Ammon's horn (tissue), 1 donor: ENCODE measurements around the gene PLD5.
A peak's percentile ranks its signal among the peaks of the same experiment; 100 is the strongest.
"Not testable (repeated sequence)": the region's sequence is repeated elsewhere in the genome, so short reads cannot be mapped to it uniquely, and the experiment has no call there.

Experiments used
- DNase-seq: peaks from one replicate; pipeline ENCODE4 v3.0.0-alpha.2; 2016; ENCODE audit warnings: low spot score

PLD5 gene

DNA sequence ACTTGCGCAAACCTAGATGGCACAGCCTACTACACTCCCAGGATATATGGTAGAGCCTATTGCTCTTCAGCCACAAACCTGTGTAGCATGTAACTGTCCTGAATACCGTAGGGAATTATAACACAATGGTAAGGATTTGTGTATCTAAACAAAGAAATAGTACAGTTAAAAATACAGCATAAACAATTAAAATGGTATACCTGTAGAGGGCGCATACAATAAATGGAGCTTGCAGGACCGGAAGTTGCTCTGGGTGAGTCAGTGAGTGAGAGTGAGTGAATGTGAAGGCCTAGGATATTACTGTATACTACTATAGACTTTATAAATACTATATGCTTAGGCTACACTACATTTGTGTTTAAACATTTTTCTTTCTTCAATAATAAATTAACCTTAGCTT lies 99.3 kb downstream of the PLD5 start:
- no peak for DNase-seq

GRCh38 chr1:242416657-242417056 lies 107.8 kb downstream of the PLD5 start:
- DNase-seq = no peak

- no peak for DNase-seq
These were observed 111.6 kb downstream of the PLD5 start for GRCh38 chr1:242412921-242413320.

DNA sequence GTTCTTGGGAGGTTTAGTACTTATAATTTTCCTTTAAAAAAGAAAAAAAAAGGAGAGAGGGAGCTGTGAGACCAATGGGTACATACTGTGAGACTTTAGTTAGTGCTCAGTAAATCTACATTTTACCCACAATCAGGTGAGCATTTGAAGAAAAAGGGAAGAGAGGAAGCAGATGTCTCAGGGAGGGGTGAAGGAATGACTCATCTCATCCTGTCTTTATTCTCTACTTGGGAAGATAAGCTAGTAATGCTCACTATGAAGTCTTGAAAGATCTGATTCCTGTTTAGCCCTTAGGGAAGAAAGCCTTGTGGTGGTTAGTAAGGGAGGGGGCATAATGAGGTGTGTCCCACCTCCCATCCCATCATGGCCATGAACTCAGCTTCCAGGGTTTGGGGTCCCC lies 112.6 kb downstream of the PLD5 start:
- DNase-seq = no peak

DNA sequence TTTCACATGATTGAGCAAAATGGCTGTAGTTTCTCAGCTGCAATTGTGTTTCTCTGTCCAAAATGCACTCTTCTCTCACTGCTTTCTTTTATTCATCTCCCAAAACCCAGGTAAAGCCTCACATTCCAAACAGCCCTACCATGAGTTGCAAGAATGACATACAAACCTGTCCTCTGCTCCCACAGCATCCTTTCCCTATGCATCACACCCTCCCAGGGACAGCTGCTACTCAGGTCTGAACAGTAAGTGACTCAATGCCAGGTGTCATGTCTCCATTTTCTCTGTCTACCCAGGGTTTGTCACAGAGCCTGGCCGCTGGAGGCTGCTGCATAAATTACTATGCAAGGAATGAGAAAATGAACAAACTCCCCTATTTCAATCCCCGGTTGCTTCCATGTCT lies 118.5 kb downstream of the PLD5 start:
- no peak for DNase-seq

DNA sequence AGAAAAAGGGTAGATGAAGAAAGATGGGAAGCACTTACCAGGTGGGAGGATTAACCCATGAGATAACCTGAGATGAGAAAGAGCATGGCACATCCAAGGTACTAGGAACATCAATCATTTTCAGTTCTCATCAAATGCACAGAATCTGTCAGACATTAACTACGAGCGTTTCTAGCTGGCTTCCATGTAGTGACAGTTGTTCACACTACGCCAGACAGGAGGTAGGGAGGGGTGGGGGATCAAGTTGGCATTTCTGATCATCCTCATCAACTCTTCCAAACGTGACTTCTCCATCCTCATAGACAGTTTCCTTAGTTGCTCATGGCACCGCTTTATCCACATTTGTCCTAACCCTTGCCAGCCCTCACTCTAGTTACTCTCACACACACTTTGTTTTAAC lies 120.2 kb downstream of the PLD5 start:
- DNase-seq = no peak

GRCh38 chr1:242402956-242403355 lies 121.5 kb downstream of the PLD5 start:
- DNase-seq = no peak

DNA sequence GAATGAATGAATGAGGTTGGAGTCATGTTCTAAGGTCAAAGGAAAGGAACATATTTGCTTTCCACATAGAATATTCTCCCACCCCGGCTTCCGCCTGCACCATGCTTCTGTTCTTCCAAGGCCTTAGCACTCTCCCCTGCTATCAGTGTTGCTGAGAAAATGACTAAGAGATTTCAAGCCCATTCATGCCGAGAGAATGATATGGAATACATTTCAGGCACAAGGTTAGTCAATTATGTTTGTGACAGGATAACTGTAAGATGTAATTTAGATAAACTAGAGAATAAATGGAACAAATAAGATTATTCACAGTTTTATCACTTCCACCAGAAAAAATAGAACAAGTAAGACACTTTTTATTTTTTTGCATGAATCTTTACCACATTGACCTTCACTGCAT lies 122.6 kb downstream of the PLD5 start:
- no peak for DNase-seq

GRCh38 chr1:242398351-242398750 lies 126.1 kb downstream of the PLD5 start:
- no peak for DNase-seq

DNA sequence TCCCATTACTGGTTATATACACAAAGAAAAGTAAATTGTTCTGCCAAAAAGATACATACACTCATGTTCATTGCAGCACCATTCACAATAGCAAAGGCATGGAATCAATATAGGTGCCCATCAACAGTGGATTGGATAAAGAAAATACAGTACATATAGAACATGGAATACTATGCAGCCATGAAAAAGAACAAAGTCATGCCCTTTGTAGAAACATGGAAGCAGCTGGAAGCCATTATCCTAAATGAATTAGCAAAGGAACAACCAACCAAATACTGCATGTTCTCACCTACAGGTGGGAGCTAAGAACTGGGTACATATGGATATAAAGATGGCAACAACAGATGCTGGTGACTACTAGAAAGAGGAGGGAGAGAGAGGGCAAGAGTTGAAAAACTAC lies 132.6 kb downstream of the PLD5 start:
- DNase-seq = no peak

DNA sequence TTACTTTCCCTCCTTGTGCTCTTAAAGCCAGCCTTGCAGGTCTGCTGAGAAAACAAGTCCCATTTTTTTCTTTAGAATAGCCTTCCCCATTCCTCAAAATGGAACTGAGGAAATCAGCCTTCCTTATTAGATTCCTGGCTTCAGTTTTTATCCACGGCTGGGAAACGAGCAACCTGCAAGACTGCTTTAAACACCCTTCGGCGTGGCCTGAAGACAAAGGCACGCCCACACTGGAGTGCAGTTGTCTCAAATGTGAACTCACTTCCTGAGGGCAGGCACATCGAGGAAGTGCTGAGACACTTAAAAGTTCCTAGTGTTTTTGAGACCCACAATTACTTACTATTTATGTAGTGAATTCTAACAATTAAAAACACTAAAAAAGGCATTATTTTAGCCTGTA lies 148.4 kb downstream of the PLD5 start:
- not testable (repeated sequence) for DNase-seq

GRCh38 chr1:242350446-242350845 lies 174.1 kb downstream of the PLD5 start:
- not testable (repeated sequence) for DNase-seq

- no peak for DNase-seq
These were observed 174.9 kb downstream of the PLD5 start for GRCh38 chr1:242349636-242350035.

DNA sequence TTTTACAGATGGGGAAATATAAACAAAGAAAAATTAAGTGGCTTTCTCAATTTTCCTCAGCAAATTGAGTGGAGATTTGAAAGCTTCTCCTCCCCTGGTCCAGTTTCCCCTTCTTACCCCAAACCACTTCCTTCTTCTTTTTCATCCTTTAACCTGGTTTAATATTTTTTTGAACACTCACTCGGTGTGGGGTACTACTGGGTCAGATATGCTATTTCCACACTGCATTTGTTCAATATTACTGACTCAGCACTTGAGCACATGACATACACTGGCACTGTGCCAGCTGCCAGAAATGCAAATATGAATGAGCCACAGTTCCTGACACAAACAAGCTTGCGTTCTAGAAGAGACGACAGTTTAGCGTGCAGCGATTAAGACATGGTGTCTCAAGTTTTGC lies 193.6 kb downstream of the PLD5 start:
- peak; percentile 10 for DNase-seq

DNA sequence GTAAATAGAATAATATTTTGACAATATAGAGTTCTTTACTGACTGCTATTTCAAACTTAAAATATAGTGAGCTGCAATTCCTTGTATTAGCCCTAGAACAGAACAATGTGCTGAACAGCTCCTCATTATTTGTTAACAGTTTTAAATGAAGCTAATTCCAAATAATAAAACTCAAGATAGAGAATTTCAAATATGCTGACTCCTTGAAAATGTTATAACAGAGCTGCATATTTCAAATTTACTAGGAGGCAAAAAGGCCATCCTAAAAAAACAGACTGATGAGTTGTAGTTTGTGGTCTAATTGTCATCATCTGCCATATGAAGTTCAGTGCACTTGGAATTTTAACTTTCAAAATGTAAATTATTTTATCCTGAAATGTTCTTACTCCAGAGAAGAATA lies 197.1 kb downstream of the PLD5 start:
- not testable (repeated sequence) for DNase-seq

DNA sequence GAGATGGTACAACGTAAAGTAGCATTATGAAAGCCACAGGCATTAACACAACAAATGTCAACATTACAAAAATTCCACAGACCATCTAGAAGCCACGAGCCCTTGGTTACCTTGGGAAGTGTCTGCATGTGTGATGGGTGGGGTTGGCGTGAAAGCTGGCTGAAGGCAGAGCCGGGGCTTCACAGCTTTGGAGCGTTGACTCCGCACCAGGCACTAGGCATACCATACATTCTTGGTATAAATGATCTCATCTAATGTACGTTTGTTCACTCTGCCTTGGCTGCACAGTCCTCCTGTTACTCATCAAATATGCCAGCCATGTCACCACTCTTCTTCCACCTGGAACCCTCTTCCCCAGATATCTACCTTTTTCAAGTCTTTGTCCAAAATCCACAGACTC lies 202.5 kb downstream of the PLD5 start:
- not testable (repeated sequence) for DNase-seq

GRCh38 chr1:242318140-242318539 lies 206.4 kb downstream of the PLD5 start:
- DNase-seq = no peak

GRCh38 chr1:242314865-242315264 lies 209.6 kb downstream of the PLD5 start:
- not testable (repeated sequence) for DNase-seq

DNA sequence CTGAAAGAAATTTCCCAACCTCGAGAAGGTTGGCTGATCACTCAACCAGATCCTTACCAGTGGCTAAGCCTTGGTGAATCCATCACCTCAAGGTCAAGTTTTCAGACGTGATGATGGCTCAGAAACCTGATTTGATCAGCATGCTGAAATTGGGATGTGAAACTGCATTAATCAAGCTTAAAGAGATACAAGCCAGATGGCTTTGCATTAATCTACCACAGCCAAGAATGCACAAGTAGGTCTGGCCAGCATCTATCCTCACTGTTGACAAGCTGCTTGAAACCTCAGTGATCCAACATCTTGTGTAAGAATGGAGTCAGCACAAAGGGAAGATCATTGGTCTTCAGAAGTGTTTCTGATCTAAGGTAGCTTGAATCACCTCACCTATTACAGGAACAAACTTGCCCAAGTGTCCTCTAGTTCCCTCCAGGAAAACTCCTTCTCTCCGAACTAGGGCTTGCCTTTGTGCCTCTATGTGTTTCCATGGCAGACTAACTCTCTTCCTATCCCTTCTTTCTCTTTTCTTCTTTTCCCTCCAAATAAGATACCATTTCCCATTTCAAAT lies 210.3 kb downstream of the PLD5 start:
- DNase-seq = not testable (repeated sequence)

- not testable (repeated sequence) for DNase-seq
These were observed 215.8 kb downstream of the PLD5 start for GRCh38 chr1:242308681-242309080.

- not testable (repeated sequence) for DNase-seq
These were observed 230.7 kb downstream of the PLD5 start for GRCh38 chr1:242293781-242294180.

DNA sequence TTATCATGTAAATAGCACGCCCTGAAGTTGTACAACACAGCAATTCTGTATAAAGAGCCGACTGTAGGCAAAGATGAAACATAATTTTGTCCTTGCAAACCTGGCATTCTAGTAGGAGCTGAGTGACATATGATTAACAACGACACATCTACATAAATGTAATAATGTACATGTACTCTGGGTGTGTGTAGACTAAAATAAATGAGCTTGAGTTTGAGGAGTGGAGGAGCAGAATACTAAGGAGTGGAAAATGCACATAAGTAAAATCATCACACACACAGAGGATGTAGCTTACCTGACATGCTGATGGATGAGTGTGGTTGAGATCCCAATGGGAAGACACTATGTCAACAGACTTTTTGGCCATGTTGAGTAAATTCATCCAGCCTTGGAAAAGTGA lies 236.4 kb downstream of the PLD5 start:
- not testable (repeated sequence) for DNase-seq

- not testable (repeated sequence) for DNase-seq
These were observed 241.6 kb downstream of the PLD5 start for GRCh38 chr1:242282758-242283485.

DNA sequence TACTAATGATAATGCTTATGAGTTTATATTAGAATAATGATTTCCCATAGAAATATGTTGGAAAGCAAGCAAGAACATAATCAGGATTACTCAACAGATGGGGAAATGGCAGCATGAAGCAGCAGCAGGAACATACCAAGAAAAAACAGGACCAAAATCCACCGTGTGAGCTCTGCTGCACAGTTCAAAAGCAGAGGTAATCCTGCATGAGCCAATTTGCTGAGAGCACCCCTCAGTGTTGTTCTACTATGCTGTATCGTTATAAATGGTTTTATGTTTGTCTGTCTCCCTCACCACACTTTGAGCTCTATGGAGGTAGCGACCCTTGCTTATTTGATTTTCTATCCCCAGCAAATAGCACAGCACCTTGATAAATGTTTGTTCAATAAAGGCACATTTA lies 246.1 kb downstream of the PLD5 start:
- not testable (repeated sequence) for DNase-seq
